Effector CD8-positive, alpha-beta T cell (primary cell): ENCODE measurements around the gene C8A.

Experiments
- DNase-seq: peaks from one replicate; lab custom pipeline; 2025; lab: John Stamatoyannopoulos, UW

C8A gene

DNA sequence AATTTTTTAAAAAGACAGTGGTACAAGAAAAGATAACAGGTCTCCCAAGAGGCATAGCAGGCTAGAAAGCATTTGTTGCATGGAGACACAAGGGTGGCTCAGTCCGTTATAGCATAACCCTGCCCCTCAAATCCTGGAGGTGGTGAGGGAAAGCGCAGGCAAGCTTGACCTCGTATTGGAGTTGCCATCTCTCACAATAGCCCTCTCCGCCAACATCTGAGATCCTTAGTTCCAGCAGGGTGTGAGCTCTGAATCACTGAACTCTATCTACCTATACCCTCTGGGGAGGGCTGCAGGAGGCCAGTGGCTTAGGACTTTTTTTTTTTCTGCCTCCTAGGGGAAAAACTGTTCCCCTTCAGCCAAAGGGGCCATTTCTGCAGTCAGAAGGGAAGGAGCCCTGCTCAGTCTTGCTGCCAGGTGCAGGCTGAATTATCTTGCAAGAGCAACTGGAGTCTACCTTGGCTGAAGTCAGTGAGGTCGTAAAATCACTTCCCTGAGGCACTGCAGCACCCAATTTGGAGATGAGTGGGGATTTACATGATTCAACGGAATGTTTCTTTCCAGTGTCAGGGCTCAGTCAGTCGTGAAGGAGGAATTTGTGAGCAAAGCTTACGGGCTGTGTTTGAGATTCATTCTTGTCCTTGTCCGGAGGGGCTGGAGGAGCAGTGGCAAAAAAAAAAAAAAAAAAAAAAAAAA, 17.2 kb upstream of the C8A start:
- DNase-seq: no peak

DNA sequence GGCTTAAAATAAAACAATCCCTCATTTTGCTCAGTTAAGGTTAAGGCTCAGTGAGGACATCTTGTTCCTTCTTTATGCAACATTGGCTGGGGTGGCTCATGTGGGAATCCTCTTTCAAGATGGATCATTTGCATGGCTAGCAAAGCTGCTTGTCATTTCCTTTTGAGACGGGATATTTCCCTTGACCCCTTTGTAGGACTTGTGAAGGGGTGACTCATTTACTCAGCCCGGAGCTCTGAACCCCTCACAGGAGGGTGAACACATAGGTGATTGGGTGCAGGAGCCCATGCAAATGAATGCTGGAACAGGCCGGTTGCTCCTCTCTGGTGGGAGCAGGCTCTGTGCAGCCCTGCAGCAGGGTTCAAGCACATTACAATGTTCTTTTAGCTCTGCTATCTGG, 15.8 kb upstream of the C8A start:
- no peak for DNase-seq

DNA sequence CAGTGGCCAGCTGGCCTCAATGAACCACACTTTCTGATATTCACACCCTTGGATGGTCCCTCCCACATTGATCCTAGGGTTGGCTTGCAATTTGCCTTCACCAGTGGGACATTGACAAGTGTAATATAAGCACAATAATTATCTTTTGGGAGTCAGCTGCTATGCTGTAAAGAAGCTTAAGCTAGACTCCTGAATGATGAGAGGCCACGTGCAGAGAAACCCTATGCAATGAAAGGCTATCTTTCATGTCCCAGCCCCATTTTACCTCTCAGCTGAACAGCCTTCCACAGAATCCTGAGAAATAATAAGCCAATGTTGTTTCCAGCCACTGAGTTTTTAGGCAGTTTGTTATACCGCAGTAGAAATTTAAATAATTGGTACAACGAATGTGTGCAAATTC, 11.1 kb upstream of the C8A start:
- DNase-seq: no peak

DNA sequence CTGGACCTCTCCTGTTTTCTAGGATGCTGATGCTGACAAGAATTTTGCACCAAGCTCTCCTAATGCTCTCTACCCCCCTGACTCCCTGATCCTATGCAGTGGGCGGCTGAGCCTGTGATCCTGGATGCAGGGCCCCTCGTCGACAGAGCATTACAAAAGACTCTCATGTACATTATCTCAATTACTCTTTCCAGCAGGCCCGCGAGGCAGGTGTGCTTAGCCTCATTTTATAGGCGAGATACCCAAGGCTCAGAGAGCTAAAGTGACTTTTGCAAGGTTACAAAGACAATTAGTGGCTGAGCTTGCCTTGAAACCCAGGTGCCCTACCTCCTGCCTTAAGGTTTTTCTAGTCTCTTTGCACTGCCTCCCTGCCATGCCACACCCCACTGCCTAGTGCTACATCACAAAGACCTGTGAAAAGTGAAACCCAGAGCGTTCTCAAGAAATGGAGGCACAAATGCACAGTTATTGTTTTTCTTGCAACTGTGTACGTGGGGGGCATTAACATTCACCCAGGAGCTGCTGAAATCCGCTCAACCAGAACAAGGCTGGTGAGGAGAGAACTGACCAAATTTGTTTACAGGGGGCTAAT, 10.0 kb upstream of the C8A start:
- no peak for DNase-seq

DNA sequence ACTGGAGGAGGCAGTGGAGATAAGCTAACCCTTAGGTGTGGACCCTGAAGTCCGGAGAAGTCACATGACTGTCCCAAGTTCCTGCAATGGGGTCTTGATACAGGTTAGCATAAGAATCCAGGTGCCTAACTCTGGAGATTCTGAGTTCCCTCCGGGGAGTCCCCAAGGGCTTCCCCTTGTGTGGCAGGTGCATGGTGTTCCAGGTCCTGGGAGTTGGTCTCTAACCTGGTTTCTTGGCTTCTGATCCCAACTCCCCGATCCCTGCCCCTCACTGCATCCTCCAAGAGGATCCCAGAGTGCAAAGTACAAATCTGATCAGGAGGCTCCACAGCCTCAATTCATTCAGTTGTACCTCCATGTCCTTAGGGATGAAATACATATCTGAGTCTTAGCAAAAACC, 9.3 kb upstream of the C8A start:
- no peak for DNase-seq

DNA sequence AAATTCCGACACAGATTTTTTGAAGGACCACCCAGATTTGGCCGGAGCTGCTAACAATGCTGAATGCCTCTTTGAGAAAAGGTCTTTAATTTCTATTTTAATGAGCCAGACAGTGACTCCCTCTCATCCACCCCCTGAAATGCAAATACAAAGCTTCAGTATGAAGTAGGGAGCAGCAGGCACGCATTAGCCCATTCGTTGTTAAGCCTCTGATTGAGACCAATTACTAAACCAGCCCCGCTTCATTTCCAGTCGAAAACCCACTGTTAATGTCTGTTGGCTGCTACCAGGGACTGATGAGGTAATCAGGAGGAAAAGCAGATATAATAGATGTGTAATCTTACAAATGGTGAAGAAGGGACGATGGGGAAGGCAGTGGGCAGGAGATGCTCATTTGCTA, 4.8 kb upstream of the C8A start:
- no peak for DNase-seq

DNA sequence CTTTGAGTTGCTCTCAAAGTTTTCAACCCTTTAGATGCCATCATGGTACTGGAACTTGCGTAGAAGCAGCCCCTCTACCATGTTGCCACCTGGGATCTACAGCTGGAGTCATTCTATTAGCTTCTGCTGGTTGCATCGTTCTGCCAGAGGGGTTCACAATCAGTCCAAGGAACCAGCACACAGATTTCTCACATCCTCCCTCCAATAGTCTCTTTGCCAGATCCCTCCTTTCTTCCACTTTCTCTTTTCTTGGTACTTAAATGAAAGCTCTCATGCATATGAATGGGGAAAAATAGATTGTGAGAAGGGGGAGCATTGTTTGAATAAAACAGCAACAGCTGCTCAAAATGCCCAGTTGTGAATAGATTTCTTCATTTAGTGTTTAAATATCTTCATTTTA, 4.2 kb upstream of the C8A start:
- DNase-seq: no peak

DNA sequence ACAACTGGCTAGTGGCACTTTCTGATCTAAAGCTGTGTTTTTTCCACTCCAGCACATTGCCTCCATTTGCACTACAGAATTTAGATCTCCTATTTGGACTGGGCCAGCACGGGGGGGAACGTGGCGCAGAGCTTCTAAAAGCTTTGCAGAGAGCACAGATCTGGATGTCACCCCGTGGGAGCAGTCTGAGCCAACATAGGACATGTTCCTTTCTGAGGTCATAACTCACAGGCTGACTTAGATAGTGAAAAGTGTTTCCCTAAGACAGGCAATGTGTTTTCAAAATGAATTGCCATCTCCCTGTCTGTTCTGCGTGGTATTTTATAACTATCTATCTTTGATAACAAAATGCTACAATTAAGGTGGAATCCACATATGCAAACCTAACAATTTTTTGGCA, 3.7 kb upstream of the C8A start:
- no peak for DNase-seq

DNA sequence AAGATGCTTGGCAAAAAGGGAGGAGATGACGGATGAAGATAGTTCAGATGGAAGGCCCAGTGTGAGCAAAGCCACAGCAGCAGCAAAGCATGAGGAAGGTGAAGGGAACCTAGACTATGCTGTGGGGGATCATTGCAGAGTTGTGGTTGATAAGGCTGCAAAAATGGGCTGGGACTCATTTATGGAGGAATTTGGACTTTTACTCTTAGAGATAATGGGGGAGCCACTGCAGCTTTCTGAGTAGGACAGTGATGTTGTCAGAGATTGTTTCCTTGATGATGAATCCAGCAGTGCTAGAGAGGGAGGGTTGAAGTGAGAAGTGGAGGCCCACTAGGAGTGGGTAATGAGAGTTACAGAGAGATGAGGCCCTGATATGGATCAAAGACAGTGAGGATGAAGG, 2.1 kb upstream of the C8A start:
- DNase-seq: no peak

DNA sequence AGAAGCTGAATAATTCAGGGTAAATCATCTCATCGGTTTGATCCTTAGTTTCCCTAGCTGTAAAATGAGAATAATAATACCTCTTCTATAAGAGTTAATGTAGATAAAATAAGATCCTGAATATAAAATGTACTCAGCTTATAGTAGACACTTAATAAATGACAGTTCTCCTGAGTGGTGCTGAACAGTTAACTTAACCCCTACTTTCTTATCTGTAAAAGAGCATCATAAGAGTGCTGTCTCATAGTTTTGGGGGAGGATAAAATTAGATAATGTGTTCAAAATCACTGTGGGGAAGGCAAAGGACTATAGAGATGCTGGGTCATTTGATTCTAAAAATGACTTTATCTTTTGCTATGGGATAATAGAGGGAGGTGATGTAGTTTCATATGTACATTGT, 593 bp downstream of the C8A start:
- DNase-seq: no peak

DNA sequence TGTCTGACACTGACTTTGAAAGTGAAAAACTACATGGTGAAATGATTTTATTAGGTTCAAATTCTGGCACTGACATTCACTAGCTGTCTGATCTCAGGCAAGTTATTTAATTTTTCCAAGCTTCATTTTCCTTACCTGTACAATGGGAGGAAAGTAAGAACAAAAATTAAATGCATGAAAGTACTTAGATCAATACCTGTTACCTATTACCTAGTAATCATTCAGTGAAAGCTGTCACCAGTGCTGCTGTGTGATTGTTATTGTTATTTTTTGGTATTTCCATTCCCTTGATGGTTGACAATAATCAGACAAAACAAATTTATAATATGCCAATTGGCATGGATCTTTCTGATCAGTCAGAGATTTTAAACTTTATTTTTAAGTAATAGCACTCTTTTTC, 1.6 kb downstream of the C8A start:
- no peak for DNase-seq

DNA sequence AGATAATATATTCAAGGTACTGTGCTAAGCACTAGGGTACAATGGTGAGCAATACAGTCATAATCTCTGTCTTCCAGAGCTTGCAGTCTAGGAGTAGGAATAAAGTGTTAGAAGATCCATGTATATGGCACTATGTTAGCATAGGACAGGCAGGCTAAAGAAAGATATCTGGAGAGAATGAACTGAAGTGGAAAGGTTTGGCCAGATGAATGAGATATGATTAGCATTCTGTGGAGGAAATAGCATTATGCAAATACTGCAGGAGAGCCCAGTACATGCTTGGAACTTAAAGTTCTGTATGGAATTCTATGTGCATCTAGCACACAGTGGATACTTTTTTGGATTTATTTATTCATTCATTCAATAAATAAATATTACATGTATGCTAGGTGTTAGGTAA, 4.7 kb downstream of the C8A start:
- DNase-seq: no peak

DNA sequence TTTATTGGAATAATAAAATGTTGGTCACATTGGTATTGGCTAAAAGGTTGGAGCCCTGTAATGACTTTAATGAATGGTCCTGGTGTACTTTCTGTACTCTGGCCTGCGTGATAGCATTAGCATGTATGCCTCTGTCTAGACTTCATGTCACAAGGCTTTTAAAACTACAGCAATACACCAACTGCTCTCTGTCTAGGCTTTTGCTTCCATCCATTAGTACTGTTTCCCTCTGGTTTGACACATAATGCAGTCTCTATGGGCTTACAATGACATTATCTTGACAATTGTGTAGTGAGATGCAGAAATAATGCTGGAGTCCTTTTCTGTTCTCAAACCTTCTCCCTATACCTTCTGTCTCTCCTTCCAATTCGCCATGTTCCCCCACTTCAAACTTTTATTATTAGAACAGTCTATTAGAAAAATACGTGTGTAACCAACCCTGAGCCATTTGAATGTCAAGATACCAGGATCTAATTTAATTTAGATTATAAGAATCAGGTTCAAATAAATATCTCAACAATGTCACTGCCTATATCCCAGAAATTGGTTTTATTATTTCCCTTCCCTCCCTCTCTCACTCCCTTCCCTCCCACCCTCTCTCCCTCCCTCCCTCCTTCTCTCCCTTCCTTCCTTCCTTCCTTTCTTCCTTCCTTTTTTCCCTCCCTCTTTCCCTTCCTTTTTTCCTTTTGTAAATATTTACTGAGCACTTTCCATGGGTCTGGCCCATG, 8.8 kb downstream of the C8A start:
- DNase-seq: no peak

DNA sequence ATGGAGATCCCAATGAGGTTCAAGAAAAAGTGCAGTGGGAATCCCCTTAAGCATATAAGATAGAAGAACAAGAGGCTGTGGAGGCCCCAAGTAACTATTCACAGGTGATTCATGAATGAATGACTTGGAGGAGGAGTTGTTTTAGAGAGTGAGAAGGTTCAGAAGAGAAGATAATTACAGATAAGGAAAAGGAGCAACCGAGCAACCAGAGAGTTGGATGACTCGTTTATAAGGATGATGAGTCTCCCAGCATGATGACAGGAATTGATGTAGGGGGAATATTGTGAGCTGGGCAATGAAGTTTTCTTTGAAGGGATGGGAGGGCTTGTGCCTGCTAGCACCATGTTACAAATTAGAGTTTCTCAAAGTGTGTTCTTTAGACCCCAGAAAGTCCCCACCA, 9.8 kb downstream of the C8A start:
- no peak for DNase-seq

DNA sequence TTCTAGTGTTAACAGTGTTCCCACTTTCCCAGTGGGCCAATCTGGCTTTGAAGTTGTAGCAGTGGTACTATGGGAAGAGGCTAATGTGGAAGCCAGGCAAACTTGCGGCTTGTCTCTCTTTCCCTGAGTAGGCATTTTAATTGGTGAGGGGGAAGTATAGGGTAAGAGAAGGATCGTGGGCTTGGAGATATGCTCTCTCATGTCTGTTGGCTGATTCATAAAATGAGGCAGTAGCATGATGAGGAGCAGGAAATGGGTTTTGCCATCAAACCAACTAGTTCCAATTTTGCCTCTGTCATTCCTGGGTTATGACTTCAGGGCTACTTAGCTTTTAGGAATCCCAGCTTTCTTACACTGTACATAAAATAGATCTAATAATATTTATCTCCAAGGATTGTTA, 12.1 kb downstream of the C8A start:
- no peak for DNase-seq

DNA sequence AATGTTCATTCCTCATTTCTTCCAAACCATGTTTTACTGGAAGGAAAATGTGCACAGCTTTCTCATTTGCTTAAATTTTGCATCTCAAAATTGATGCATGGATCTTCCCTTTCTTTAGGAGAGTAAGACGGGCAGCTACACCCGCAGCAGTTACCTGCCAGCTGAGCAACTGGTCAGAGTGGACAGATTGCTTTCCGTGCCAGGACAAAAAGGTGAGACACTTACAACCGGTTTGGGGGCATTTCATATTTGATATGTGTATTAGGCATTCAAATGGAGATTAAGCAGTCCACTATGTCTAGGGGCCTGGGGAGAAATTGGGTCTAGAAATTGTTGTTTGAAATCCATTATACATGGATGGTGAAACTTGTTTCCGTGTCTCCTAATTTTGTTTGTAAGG, 12.9 kb downstream of the C8A start:
- no peak for DNase-seq

DNA sequence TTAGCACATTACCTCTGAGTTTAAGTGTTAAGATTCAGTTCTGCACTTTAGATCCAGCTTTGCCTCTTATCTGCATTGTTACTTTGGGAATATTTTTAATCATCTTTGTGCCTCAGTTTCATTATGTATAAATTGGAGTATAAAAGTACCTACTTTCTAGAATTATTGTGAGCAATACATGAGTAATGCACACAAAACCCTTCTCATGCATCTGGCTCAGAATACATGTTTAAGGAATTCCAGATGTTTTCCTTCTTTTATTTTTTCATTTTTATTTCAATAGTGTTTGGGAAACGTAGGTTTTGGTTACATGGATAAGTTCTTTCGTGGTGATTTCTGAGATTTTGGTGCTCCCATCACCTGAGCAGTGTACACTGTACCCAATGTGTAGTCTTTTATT, 14.2 kb downstream of the C8A start:
- DNase-seq: no peak

DNA sequence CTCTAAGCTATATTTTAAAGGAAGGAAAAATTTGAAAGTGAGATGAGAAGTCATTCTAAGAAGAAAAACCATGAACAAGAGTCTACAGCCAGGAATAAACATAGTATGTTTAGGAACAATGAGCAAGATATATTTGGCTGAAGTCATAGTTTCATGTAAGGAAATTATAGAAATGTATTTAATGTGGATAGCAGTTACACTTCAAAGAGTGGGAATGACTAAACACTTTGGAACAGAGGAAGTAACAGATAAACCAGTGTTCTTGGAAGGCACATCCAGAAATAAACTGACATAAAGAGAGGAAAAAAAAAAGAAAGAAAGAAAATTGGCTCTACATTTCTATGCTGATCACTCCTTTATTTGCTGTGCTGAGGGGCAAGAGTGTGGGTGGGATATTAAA, 18.0 kb downstream of the C8A start:
- DNase-seq: no peak

DNA sequence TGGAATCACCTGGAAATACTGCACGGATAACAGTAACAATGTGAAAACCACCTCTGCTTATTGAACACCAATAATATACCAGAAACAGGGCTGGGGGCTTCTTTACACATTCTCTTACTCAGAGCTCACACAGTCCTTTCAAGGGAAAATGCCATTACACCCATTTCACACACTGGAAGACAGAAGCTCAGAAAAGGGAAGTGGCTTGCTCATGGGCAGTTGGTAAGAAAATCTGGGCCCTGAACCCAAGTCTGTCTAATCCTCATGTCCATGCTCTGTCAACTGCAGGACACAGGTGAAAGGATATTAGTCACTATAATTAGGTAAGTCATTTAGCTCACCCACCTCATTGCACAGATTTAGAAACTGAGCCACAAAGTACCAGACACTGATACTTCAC, 18.6 kb downstream of the C8A start:
- no peak for DNase-seq

DNA sequence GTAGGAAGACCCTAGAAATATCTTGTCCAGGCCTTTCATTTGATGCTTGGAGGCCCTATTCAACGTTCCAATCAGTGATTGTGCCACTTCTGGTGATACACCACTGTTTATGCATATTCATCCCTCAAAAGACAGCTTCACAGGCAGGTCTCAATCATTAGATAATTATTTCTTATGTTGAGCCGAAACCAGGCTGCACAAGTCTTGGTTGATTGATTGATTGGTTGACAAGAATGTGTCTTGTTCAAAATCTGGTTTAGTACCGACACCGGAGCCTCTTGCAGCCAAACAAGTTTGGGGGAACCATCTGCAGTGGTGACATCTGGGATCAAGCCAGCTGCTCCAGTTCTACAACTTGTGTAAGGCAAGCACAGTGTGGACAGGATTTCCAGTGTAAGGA, 20.1 kb downstream of the C8A start:
- no peak for DNase-seq

DNA sequence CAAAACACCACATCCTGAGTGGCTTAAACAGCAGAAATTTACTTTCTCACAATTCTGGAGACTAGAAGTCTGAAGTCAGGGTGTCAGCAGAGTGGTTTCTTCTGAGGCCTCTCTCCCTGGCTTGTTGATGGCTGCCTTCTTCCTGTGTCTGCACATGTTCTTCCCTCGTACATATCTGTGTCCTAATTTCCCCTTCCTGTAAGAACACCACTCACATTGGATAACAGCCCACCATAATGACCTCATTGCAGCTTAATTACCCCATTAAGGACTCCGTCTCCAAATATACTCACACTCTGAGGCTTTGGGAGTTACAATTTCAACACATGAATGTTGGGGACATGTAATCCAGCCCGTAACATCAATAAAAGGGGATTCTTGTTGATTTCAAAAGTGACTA, 23.4 kb downstream of the C8A start:
- no peak for DNase-seq

DNA sequence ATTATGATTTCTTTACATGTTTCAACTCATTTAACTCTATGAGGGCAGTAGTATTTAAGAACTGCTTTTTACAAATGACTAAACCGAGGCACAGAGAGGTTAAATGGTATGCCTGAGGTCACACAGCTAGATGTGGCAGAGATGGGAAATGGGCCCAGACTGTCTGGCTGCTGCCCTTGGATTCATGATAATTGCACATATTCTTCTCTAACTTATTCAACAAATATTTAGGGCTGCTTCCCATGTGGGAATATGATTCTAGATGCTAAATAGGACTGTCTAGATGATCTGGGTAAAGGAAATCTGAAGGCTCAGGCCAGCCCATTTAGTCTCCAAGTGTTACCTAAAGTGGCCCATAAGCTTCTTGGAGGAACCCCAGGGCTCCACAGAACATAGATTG, 26.2 kb downstream of the C8A start:
- no peak for DNase-seq

DNA sequence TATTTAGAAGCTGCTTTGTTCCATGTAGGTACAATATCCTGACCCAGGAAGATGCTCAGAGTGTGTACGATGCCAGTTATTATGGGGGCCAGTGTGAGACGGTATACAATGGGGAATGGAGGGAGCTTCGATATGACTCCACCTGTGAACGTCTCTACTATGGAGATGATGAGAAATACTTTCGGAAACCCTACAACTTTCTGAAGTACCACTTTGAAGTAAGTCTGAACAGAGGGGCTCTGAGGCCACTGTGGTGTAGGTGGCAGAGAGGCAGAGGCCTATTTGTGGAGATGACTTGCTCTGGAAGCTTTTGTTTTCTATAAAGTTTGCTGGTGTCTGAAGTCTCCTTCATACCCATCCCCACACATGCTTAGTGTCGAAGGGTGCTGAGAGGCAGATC, 26.8 kb downstream of the C8A start:
- DNase-seq: no peak

DNA sequence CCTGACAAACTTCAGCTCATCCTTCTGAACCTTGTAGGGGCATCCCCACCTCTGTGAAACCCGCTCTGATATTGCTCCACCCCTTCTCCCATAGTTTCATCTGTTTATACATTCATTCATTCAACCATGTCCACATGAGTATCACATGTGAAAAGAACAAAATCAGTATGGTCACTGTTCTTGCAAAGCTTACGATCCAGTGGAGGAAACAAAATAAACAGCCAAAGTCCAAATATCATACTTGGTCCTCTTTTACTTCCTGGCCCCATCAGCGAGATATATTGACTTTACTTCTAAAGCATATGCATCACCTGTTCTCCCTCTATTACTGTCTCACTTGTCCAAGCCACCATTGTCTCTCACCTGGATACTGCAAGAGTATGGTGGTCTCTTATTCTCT, 35.6 kb downstream of the C8A start:
- no peak for DNase-seq
